ENCODE measurements around the gene KRTAP10-1.
"Not testable (repeated sequence)": the region's sequence is repeated elsewhere in the genome, so short reads cannot be mapped to it uniquely, and the experiment has no call there.

The KRTAP10-1 gene

GRCh38 chr21:44569861-44570517 is 30.0 kb upstream of the KRTAP10-1 start:
- DNase-seq = no peak

GRCh38 chr21:44568667-44569556 is 28.9 kb upstream of the KRTAP10-1 start:
- DNase-seq = no peak

- no peak for DNase-seq
These were observed 28.3 kb upstream of the KRTAP10-1 start for GRCh38 chr21:44568261-44568660.

- no peak for DNase-seq
These were observed 27.6 kb upstream of the KRTAP10-1 start for GRCh38 chr21:44567481-44568171.

- no peak for DNase-seq
These were observed 26.4 kb upstream of the KRTAP10-1 start for GRCh38 chr21:44566403-44566802.

GRCh38 chr21:44564886-44565598 is 25.0 kb upstream of the KRTAP10-1 start:
- no peak for DNase-seq

GRCh38 chr21:44564099-44564498 is 24.1 kb upstream of the KRTAP10-1 start:
- no peak for DNase-seq

- DNase-seq = no peak
These were observed 18.7 kb upstream of the KRTAP10-1 start, which contains the start of gene KRTAP10-3 for GRCh38 chr21:44558695-44559094. Gene KRTAP10-3, minus strand, starts transcription at chr21:44558795. Its CDS starts 80 bp downstream, at chr21:44558715.

- peak; percentile 37 for DNase-seq
These were observed 18.3 kb upstream of the KRTAP10-1 start for GRCh38 chr21:44558329-44558675.

GRCh38 chr21:44557491-44558328 is 17.7 kb upstream of the KRTAP10-1 start:
- no peak for DNase-seq

GRCh38 chr21:44556879-44557278 is 16.9 kb upstream of the KRTAP10-1 start:
- peak; percentile 81 for DNase-seq

- no peak for DNase-seq
These were observed 15.3 kb upstream of the KRTAP10-1 start for GRCh38 chr21:44555200-44555875.

GRCh38 chr21:44552681-44553080 is 12.7 kb upstream of the KRTAP10-1 start:
- peak; percentile 54 for DNase-seq

GRCh38 chr21:44552136-44552535 is 12.1 kb upstream of the KRTAP10-1 start:
- no peak for DNase-seq

GRCh38 chr21:44551340-44551961 is 11.5 kb upstream of the KRTAP10-1 start, which contains the start of gene KRTAP10-2:
Gene KRTAP10-2, minus strand, starts transcription at chr21:44551505. Its CDS starts 47 bp downstream, at chr21:44551458.
- peak; percentile 86 for DNase-seq

GRCh38 chr21:44550807-44551206 is 10.8 kb upstream of the KRTAP10-1 start:
- DNase-seq = peak; percentile 23

- not testable (repeated sequence) for DNase-seq
These were observed 10.3 kb upstream of the KRTAP10-1 start for GRCh38 chr21:44550285-44550684.

- DNase-seq = no peak
These were observed 9.7 kb upstream of the KRTAP10-1 start for GRCh38 chr21:44549525-44550211.

- no peak for DNase-seq
These were observed 8.9 kb upstream of the KRTAP10-1 start for GRCh38 chr21:44548922-44549321.

GRCh38 chr21:44548381-44548780 is 8.4 kb upstream of the KRTAP10-1 start:
- no peak for DNase-seq
